Lower leg skin (tissue), 3 donors: ENCODE data around the gene FBXO38.

Experiments
- CTCF ChIP-seq, 3 donors: fragments of 450-650 bp; IDR thresholded peaks; one replicate each; pipeline ENCODE4 v1.5.1; 2016; ENCODE audit warnings: antibody characterized with exemption in 3 of 3, mild to moderate bottlenecking in 3 of 3, moderate library complexity in 2 of 3
- POLR2A ChIP-seq, 2 donors: fragments of 450-650 bp; IDR thresholded peaks; one replicate each; pipeline ENCODE4 v1.6.1; 2016 to 2017; ENCODE audit warnings: antibody characterized with exemption in 2 of 2, mild to moderate bottlenecking in 1 of 2, moderate library complexity in 1 of 2

- TF ChIP-seq CTCF (IDR thresholded peaks at IDR 0.05) = no peak
- TF ChIP-seq POLR2A (IDR thresholded peaks at IDR 0.05) = no peak
These were observed 41.2 kb upstream of the FBXO38 start for GRCh38 chr5:148342371-148343045.
